Hepatocyte (in vitro differentiated cells): ENCODE measurements around the gene LENEP. TPM values are rescaled to one million over a fixed set of nuclear protein-coding genes. Genes with fewer than 3 reads are reported as not detected.
"Not testable (repeated sequence)": the region's sequence is repeated elsewhere in the genome, so short reads cannot be mapped to it uniquely, and the experiment has no call there.

Experiments used
- DNase-seq: peaks from one replicate; pipeline ENCODE4 v3.0.0-alpha.2; 2016; ENCODE audit warnings: low spot score
- H2AFZ ChIP-seq: fragments of 200-600 bp; sonication (generic); 2 replicates; pipeline ENCODE4 v1.6.0; 2016; ENCODE audit warnings: antibody characterized with exemption, mild to moderate bottlenecking
- H3K27ac ChIP-seq: fragments of 200-600 bp; sonication (generic); 2 replicates; pipeline ENCODE4 v1.5.1; 2016; ENCODE audit warnings: mild to moderate bottlenecking
- H3K27me3 ChIP-seq: fragments of 200-600 bp; sonication (generic); 2 replicates; pipeline ENCODE4 v1.6.1; 2016
- H3K36me3 ChIP-seq: fragments of 200-600 bp; sonication (generic); replicated peaks from 2 replicates; pipeline ENCODE4 v1.5.1; 2016; ENCODE audit warnings: low read depth; ENCODE audit not compliant: insufficient read depth
- H3K4me1 ChIP-seq: fragments of 200-600 bp; sonication (generic); 2 replicates; pipeline ENCODE4 v1.5.1; 2016; ENCODE audit warnings: mild to moderate bottlenecking, moderate library complexity; ENCODE audit not compliant: insufficient read depth
- H3K4me2 ChIP-seq: fragments of 200-600 bp; sonication (generic); 2 replicates; pipeline ENCODE4 v1.6.0; 2016
- H3K4me3 ChIP-seq: fragments of 200-600 bp; sonication (generic); 2 replicates; pipeline ENCODE4 v1.5.1; 2016; ENCODE audit warnings: mild to moderate bottlenecking
- H3K79me2 ChIP-seq: fragments of 200-600 bp; sonication (generic); 2 replicates; pipeline ENCODE4 v1.6.0; 2017; ENCODE audit warnings: mild to moderate bottlenecking
- H3K9me2 ChIP-seq: fragments of 200-600 bp; sonication (generic); replicated peaks from 2 replicates; pipeline ENCODE4 v1.6.0; 2017; ENCODE audit warnings: mild to moderate bottlenecking; ENCODE audit not compliant: insufficient read depth
- H3K9me3 ChIP-seq: fragments of 200-600 bp; sonication (generic); 2 replicates; pipeline ENCODE4 v1.5.1; 2016; ENCODE audit warnings: low read depth, mild to moderate bottlenecking
- H4K20me1 ChIP-seq: fragments of 200-600 bp; sonication (generic); 2 replicates; pipeline ENCODE4 v1.6.0; 2016; ENCODE audit warnings: mild to moderate bottlenecking; ENCODE audit not compliant: insufficient read depth, poor library complexity, severe bottlenecking
- CTCF ChIP-seq: fragments of 200-600 bp; sonication (generic); IDR thresholded peaks from 2 replicates; pipeline ENCODE4 v1.5.1; 2016; ENCODE audit warnings: antibody characterized with exemption, mild to moderate bottlenecking; ENCODE audit not compliant: poor library complexity
- EZH2 ChIP-seq: fragments of 200-600 bp; sonication (generic); IDR thresholded peaks from 2 replicates; pipeline ENCODE4 v1.6.1; 2016; ENCODE audit warnings: antibody characterized with exemption, mild to moderate bottlenecking, borderline replicate concordance
- EZH2phosphoT487 ChIP-seq: fragments of 200-600 bp; sonication (generic); IDR thresholded peaks from one replicate; pipeline ENCODE4 v1.6.1; 2018; ENCODE audit warnings: antibody characterized with exemption, mild to moderate bottlenecking, low read depth, moderate library complexity; ENCODE audit not compliant: unreplicated experiment, severe bottlenecking
- WGBS: methylation state at CpG from one replicate; pipeline ENCODE4 v1.1.6; 2016; ENCODE audit warnings: low lambda C conversion rate; ENCODE audit errors: missing lambda C conversion rate; 5-methylcytosine and 5-hydroxymethylcytosine counted together
- polyA plus RNA-seq: library from polyadenylated mRNA; unstranded; fragments of >200 nt; fragmentation: Nextera tagmentation; extraction: Ambion mirVana; gene quantifications from 2 replicates; pipeline ENCODE4 v1.2.1, GENCODE V29; 2016
- total RNA-seq: library from RNA; depleted of rRNA; stranded (reverse); fragments of >200 nt; gene quantifications from 2 replicates; pipeline ENCODE4 v1.2.3, GENCODE V29; 2014

The LENEP gene
- total and polyA plus RNA-seq, 2 experiments from 2014 or later, result not detected

- Histone ChIP-seq H3K9me3 (no peaks in the 10 kb centered on the region), H3K27ac (peak overlapping the region; percentile 92), H3K36me3 (no peaks in the 10 kb centered on the region), H3K4me1 (peaks cover 29% of the 10 kb centered on the region), H3K4me3 (peak overlapping the region; percentile 44), H3K79me2 (peaks cover 40% of the 10 kb centered on the region), H3K9me2 (no peaks in the 10 kb centered on the region), H4K20me1 (no peaks in the 10 kb centered on the region), H3K4me2 (peak overlapping the region; percentile 87), H3K27me3 (no peaks in the 10 kb centered on the region), H2AFZ (peak overlapping the region; percentile 7)
- TF ChIP-seq CTCF (no peak), EZH2 (no peak), EZH2phosphoT487 (no peak)
- 2% methylated on average over 23 of the region's 24 CpGs for WGBS
- peak; percentile 65 for DNase-seq
Observed at GRCh38 chr1:154975409-154976059, 17.9 kb upstream of the LENEP start.

- not testable (repeated sequence) for H3K9me3 ChIP-seq, H3K4me2 ChIP-seq, H3K27me3 ChIP-seq, H3K36me3 ChIP-seq, DNase-seq, H4K20me1 ChIP-seq, H3K4me3 ChIP-seq, H2AFZ ChIP-seq, H3K9me2 ChIP-seq
- H3K79me2 ChIP-seq, result peaks cover 38% of the 10 kb centered on the region
- 80% methylated on average over 3 of the region's 3 CpGs for WGBS
- H3K4me1 ChIP-seq, result peaks cover 13% of the 10 kb centered on the region
- peak overlapping the region; percentile 92 for H3K27ac ChIP-seq
Observed at GRCh38 chr1:154977762-154978161, 15.6 kb upstream of the LENEP start.

- H3K36me3 ChIP-seq, result no peaks in the 10 kb centered on the region
- DNase-seq, result no peak
- no peak overlapping the region for H3K27ac ChIP-seq
- H2AFZ ChIP-seq, result no peak overlapping the region
- H3K27me3 ChIP-seq, result no peaks in the 10 kb centered on the region
- H3K4me2 ChIP-seq, result no peak overlapping the region
- H4K20me1 ChIP-seq, result no peaks in the 10 kb centered on the region
- H3K9me3 ChIP-seq, result no peaks in the 10 kb centered on the region
- H3K79me2 ChIP-seq, result peaks cover 38% of the 10 kb centered on the region
- no peak overlapping the region for H3K4me3 ChIP-seq
- no peak for TF ChIP-seq CTCF
- TF ChIP-seq EZH2phosphoT487, result no peak
- TF ChIP-seq EZH2, result no peak
- no peaks in the 10 kb centered on the region for H3K9me2 ChIP-seq
- 97% methylated on average over 3 of the region's 3 CpGs for WGBS
- peaks cover 8% of the 10 kb centered on the region for H3K4me1 ChIP-seq
Observed at GRCh38 chr1:154978360-154978759, 15.0 kb upstream of the LENEP start.

- Histone ChIP-seq H3K4me1 (peaks cover 11% of the 10 kb centered on the region), H3K4me2 (peak overlapping the region; percentile 70), H3K79me2 (peaks cover 58% of the 10 kb centered on the region), H3K4me3 (peak overlapping the region; percentile 31), H3K9me3 (no peaks in the 10 kb centered on the region), H3K36me3 (no peaks in the 10 kb centered on the region), H2AFZ (peak overlapping the region; percentile 26), H3K27ac (no peak overlapping the region), H3K9me2 (no peaks in the 10 kb centered on the region), H3K27me3 (no peaks in the 10 kb centered on the region), H4K20me1 (no peaks in the 10 kb centered on the region)
- TF ChIP-seq EZH2, result no peak
- no peak for TF ChIP-seq CTCF
- no peak for TF ChIP-seq EZH2phosphoT487
- WGBS, result 78% methylated on average over 6 of the region's 6 CpGs
- no peak for DNase-seq
Observed at GRCh38 chr1:154982341-154982740, 11.0 kb upstream of the LENEP start.
